Dermis microvascular lymphatic vessel endothelial cell (primary cell): ENCODE data around the gene OLFML2B. TPM values are rescaled to one million over a fixed set of nuclear protein-coding genes. Genes with fewer than 3 reads are reported as not detected.
"Not testable (repeated sequence)": the region's sequence is repeated elsewhere in the genome, so short reads cannot be mapped to it uniquely, and the experiment has no call there.

Source experiments
- DNase-seq, 2 donors: peaks; one replicate each; pipeline versions ENCODE4 v3.0.0 to v3.0.0-alpha.2; 2010; ENCODE audit warnings: low read depth in 2 of 2
- total RNA-seq: library from RNA; depleted of rRNA; stranded (reverse); fragments of >200 nt; gene quantifications from 2 replicates; pipeline ENCODE4 v1.2.1, GENCODE V29; 2014

OLFML2B gene
- under 0.01 and 0.13 TPM in 2 replicates for total RNA-seq

GRCh38 chr1:162023547-162024501 is at the start of gene OLFML2B:
TSS of gene OLFML2B (minus strand) at chr1:162023869. CDS start at chr1:162023430, 439 bp downstream.
- peak in 1 of 2 donors; percentile 60 for DNase-seq

GRCh38 chr1:162072740-162073139 is 49.1 kb upstream of the OLFML2B start:
- DNase-seq = no peak

DNA sequence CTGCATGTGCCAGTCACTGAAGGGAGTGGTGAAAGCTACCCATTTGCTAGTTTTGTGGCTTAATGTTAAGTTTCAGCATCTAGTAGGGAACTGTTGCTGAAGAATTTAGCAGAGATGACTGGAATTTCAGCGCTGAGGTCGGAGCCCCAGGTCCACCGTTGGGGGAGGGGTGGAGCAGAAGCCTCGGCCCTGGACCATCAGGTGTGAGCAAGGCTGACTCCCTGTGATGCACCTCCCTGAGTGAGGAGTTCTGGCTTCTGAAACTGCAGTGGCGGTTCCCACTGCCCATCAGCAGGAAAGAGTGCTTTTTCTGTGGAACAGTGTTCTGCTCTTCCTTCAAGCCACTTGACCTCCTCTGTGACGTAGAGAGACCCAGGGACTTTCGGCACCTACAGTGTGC is 47.2 kb upstream of the OLFML2B start:
- DNase-seq = no peak

DNA sequence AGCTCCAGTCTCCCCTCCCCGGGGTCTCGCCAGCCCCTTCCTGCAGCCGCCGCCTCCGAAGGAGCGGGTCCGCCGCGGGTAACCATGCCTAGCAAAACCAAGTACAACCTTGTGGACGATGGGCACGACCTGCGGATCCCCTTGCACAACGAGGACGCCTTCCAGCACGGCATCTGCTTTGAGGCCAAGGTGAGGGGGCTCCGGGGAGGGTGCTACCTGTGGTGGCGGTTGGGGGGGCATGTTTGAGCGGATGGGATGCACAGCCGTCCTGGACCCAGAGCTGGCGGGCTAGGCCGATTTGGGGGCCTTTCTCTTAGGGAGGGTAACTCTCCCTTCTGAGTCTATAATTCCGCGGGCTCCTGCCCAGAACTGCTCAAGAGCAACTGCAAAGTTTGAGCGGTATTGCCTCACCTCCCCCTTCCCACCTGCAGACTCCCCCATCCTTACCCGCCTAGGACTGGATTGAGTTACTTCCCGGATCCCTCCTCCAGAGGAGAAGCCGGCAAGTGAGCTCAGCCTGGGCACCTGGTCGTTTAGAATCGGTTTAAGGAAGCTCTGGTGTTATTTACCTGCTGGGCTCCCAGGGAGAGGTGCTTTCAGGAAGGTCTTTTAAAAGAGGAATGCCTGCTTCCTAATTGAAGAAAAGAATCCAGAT is 46.6 kb upstream of the OLFML2B start:
- DNase-seq = no peak

DNA sequence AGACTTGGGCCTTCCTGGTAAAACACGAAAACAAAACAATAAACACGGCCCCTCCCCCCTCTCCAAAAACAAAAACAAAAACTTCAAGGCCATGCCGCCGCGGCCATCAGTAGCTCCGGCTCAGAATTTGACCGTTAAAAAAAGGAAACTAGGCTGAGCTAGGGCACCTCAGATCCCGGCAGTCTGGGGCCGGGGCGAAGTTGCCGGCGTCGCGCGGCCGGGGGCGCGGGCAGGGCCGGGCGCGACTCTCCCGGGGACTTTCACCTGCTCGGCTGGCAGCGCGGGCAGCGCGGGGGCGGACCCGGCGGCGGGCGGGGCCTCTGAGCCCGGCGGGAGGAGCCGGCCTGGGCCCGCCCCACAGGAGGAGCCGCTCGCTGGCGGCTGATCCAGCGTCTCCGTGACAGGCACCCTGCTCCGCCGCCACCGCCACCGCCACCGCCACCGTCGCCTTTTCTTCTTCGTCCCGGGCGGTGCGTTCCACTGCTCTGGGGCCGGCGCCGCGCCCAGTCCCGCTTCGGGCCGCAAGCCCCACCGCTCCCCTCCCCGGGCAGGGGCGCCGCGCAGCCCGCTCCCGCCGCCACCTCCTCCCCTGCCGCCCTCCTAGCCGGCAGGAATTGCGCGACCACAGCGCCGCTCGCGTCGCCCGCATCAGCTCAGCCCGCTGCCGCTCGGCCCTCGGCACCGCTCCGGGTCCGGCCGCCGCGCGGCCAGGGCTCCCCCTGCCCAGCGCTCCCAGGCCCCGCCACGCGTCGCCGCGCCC is 45.8 kb upstream of the OLFML2B start, which contains the start of gene NOS1AP:
NOS1AP (plus strand) TSS at position 358 of the 760 bp plus-strand sequence. CDS start 487 bp downstream, outside the sequence.
- peak in 1 of 2 donors; percentile 75 for DNase-seq

DNA sequence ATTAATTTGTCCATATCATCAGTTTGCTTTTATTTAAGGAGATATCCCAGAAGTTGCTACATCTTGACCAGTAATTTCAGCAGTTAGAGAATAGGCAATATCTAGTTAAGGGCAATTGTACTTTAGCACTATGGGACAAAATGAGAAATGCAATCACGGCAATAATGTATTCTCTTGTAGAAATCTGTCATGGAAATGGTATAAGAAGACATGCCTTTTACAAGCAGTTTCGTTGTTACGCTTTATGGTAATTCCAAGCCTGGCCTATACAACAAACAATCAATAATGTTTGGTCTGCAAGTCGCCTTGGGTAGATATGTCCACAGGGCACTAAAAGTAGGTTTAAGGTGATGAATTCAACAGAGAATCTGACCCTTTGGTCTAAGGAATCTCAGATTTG is 44.6 kb upstream of the OLFML2B start:
- DNase-seq = no peak

DNA sequence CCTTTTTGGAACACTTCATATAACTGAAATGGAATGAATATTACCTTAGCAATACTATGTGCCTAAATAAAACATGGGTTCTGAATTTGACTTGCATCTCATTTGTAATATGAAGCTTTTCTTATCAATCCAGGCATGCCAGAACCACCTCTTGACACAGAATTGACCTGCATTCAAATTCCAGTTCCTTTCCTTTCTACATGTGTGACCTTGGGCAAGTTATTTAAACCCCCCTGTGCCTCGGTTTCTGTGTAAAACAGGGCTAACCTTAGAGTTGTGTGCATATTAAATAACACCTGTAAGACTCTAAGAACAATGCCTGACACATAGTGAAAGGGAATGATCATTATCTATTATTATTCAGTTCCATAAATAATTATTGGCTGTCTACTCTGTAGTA is 43.8 kb upstream of the OLFML2B start:
- DNase-seq = no peak

- DNase-seq = not testable (repeated sequence)
Measured at GRCh38 chr1:162066836-162067235, 43.2 kb upstream of the OLFML2B start.

- no peak for DNase-seq
Measured at GRCh38 chr1:162065016-162065415, 41.3 kb upstream of the OLFML2B start.

- DNase-seq = no peak
Measured at GRCh38 chr1:162062542-162063015, 38.9 kb upstream of the OLFML2B start.

DNA sequence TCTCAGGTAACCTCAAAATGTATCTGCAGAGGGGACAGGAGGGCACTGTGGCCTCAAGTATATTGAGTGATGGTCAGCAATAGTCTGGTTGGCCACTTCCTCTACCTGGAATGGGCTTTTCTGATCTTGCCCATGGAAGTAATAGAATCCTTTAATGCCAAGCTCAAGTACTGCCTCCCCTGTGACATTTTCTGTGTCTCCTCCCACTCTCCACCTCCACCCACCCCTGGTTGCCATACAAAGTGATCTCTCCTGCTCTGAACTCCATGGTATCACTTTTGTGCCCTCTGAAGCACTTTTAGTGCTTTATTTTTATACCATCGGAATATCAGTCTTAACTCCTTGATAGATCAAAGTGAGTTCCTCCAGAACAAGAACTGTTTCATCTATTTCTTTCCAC is 36.6 kb upstream of the OLFML2B start:
- no peak for DNase-seq

DNA sequence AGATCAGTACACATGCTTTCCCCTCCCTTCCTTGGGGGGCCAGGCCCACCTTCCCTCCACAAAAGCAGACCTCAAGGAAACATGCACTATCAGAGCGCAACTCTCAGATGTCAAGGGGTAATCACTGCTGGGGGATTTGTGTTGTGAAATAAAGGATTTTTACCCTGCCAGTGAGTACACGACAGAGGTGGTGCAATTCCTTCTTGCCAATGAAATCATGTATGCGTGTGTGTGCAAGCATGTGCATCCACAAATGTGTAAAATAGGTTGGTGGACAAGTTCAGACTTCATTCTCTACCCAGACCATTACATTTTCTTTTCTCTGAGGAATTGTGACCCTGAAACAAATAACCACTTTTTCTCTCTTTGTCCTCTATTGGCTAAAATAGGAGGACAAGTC is 36.1 kb upstream of the OLFML2B start:
- DNase-seq = no peak

DNA sequence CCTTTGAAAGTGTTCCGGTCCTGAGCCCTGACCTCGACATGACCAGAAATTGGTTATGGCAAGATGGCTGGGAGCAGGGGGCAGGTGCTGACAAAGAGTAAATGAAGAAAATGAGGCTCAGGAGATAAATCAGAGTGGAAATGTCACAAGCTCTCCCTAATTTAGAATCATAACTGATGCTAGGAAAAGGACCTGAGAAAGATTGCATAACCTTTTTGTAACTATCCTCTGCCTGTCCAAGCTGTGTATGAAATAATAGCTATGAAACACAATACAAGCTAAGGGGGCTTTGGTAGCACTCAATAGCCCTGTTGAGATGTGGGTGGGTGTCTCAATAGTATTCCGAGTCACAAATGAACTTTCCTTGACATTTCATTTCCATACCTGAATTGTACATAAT is 32.9 kb upstream of the OLFML2B start:
- no peak for DNase-seq

- peak; percentile 43 to 81 for DNase-seq
Measured at GRCh38 chr1:162056043-162056442, 32.4 kb upstream of the OLFML2B start.

GRCh38 chr1:162055062-162055461 is 31.4 kb upstream of the OLFML2B start:
- peak in 1 of 2 donors; percentile 95 for DNase-seq

DNA sequence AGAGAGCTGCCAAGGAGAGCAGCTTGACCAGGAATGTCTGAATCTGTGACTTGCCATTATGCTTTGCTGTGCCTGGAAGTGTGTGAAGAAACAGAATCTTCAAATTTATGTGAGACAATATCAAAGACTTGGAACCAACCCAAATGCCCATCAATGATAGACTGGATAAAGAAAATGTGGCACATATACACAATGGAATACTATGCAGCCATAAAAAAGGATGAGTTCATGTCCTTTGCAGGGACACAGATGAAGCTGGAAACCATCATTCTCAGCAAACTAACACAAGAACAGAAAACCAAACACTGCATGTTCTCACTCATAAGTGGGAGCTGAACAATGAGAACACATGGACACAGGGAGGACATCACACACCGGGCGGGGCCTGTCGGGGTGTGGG is 30.3 kb upstream of the OLFML2B start:
- DNase-seq = not testable (repeated sequence)

DNA sequence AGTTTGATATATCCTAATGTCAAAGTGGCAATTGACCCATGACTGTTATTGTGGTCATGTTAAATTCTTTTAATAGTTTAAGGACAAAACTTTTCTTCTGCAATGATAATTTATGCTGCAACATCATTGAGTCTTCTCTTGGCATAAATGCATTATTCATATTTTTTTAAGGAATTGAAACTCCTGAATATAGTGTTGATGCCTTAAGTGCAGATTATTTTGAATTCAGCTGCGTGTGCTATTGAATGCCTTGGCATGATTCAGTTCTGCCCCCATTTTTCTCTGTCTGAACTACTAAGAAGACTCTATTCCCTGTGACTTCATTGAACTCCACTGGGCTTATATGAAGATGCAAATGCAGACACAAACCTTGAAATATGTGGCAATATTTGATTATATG is 23.3 kb upstream of the OLFML2B start:
- DNase-seq = no peak

- no peak for DNase-seq
Measured at GRCh38 chr1:162042361-162042760, 18.7 kb upstream of the OLFML2B start.

DNA sequence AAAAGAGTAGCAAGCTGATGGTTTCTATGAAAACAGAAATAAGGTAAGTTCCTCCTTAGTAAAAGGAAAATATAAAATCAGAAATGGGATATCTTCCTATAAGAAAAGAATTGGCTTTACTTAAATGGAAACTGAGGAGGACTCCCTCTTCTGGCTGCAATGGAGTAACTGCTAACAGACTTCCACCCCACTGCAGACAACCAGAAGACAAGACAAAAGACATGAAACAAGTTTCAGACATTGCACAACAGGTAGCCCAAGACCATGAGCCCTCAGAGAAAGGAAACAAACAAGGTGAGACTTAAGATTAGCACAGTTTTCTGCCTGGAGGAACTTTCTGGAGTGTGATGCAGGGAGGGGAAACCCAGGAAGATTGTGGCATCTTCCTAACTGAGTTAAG is 17.0 kb upstream of the OLFML2B start:
- peak in 1 of 2 donors; percentile 51 for DNase-seq

- DNase-seq = no peak
Measured at GRCh38 chr1:162040001-162040400, 16.3 kb upstream of the OLFML2B start.

DNA sequence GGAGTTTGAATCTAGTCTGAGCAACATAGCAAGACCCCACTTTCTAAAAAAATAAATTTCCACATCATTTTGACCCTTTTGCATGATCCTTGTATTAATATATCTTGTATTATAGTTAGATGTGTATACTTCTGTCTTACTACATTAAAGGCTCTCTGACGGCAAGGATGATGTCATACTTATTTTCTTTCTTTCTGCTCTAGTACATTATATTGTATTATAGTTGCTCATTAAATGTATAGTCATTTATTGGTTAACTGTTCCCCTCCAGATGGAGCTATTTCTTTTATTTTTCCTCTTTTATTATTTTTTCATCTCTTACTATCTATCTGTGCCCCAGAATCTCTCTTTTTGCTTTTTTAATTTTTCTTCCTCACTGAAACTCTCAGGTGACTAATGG is 15.0 kb upstream of the OLFML2B start:
- no peak for DNase-seq

GRCh38 chr1:162036163-162036562 is 12.5 kb upstream of the OLFML2B start:
- no peak for DNase-seq
